Measurements from ENCODE around the gene CDC34. TPM values are rescaled to one million over a fixed set of nuclear protein-coding genes. Genes with fewer than 3 reads are reported as not detected.
A peak's percentile ranks its signal among the peaks of the same experiment; 100 is the strongest.

CDC34 gene
- total RNA-seq, 1 experiment from 2014 or later, result 108 TPM

- DNase-seq (ENCODE audit: low read depth), result no peak
Observed at GRCh38 chr19:588741-589692, 57.5 kb downstream of the CDC34 start.

- no peak for DNase-seq (ENCODE audit: low read depth)
Observed at GRCh38 chr19:589693-590395, 58.3 kb downstream of the CDC34 start, which contains the start of gene HCN2. HCN2 (plus strand) TSS chr19:589881; CDS start chr19:589946, 65 bp downstream.

DNA sequence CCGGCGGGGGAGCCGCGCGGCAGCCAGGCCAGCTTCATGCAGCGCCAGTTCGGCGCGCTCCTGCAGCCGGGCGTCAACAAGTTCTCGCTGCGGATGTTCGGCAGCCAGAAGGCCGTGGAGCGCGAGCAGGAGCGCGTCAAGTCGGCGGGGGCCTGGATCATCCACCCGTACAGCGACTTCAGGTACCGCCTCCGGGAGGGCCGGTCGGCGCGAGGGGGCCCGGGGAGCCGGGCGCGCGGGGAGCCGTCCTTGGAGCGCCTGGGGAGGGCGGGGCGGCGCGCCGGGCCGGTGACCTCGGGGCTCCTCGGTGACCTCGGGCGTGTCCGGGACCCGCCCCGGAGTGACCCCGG lies 58.8 kb downstream of the CDC34 start:
- peak; percentile 78 for DNase-seq (ENCODE audit: low read depth)

DNA sequence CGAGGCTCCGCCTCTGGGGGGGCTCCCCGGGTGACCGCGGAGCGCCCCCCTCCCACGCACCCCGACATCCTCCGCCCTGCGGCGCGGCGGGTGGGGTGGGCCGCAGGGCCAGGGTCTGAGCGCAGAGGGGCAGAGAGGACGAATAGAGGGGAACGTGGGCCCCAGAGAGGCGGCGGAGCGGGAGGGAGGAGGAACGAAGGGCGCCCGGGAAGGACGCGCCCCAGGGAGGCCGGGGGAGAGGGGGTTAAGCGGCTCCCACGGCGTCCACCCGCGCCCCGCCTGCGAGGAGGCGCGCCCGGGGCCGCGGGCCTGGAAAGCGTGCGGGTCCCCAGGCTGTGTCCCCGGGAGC lies 59.2 kb downstream of the CDC34 start:
- no peak for DNase-seq (ENCODE audit: low read depth)

- peak; percentile 67 for DNase-seq (ENCODE audit: low read depth)
Observed at GRCh38 chr19:591099-591958, 59.8 kb downstream of the CDC34 start.

Other genes with a start within 250 kb of the CDC34 start
- gene PLPP2, start 240.4 kb upstream of the CDC34 start, total RNA-seq (2014; rRNA removed; shearing (Covaris generic)), result 42.7 and 54.6 TPM in 2 replicates
- gene MIER2, start 187.0 kb upstream of the CDC34 start, total RNA-seq (2014; rRNA removed; shearing (Covaris generic)), result 8.8 and 12.9 TPM in 2 replicates
- 0.06 TPM in 1 of 2 replicates, not detected in the other for gene C2CD4C, start 122.6 kb upstream of the CDC34 start, total RNA-seq (2014; rRNA removed; shearing (Covaris generic))
- gene SHC2, start 70.7 kb upstream of the CDC34 start, total RNA-seq (2014; rRNA removed; shearing (Covaris generic)), result 0.11 TPM in 1 of 2 replicates, not detected in the other
- gene MADCAM1, start 35.3 kb upstream of the CDC34 start, total RNA-seq (2014; rRNA removed; shearing (Covaris generic)), result not detected in 2 replicates
- gene TPGS1, start 24.3 kb upstream of the CDC34 start, total RNA-seq (2014; rRNA removed; shearing (Covaris generic)), result 54.9 and 58.9 TPM in 2 replicates
- 4.2 and 5.5 TPM in 2 replicates for gene GZMM, start 12.3 kb downstream of the CDC34 start, total RNA-seq (2014; rRNA removed; shearing (Covaris generic))
- gene BSG, start 40.8 kb downstream of the CDC34 start, total RNA-seq (2014; rRNA removed; shearing (Covaris generic)), result 501 and 514 TPM in 2 replicates
- 0.09 and 0.97 TPM in 2 replicates for gene HCN2, start 58.1 kb downstream of the CDC34 start, total RNA-seq (2014; rRNA removed; shearing (Covaris generic))
- gene POLRMT, start 101.8 kb downstream of the CDC34 start, total RNA-seq (2014; rRNA removed; shearing (Covaris generic)), result 92.3 and 96.8 TPM in 2 replicates
- not detected in 2 replicates for gene FGF22, start 108.1 kb downstream of the CDC34 start, total RNA-seq (2014; rRNA removed; shearing (Covaris generic))
- gene RNF126, start 131.5 kb downstream of the CDC34 start, total RNA-seq (2014; rRNA removed; shearing (Covaris generic)), result 58.2 and 62.7 TPM in 2 replicates
- gene FSTL3, start 144.6 kb downstream of the CDC34 start, total RNA-seq (2014; rRNA removed; shearing (Covaris generic)), result 104 and 119 TPM in 2 replicates
- not detected in 2 replicates for gene PRSS57, start 163.7 kb downstream of the CDC34 start, total RNA-seq (2014; rRNA removed; shearing (Covaris generic))
- gene PALM, start 177.2 kb downstream of the CDC34 start, total RNA-seq (2014; rRNA removed; shearing (Covaris generic)), result 1.1 and 7.7 TPM in 2 replicates
- 1.5 and 2.0 TPM in 2 replicates for gene MISP, start 219.4 kb downstream of the CDC34 start, total RNA-seq (2014; rRNA removed; shearing (Covaris generic))

Measured in Daoy (cell line).